GM12864 (cell line): ENCODE data around the gene CDH4.

Experiments used
- DNase-seq: peaks from one replicate; pipeline ENCODE4 v3.0.0-alpha.2; 2011; ENCODE audit warnings: low read depth
- H3K4me3 ChIP-seq: 2 replicates; pipeline ENCODE4 v1.5.1; 2011; ENCODE audit warnings: mild to moderate bottlenecking, low read depth, low read length, control low read depth
- CTCF ChIP-seq: IDR thresholded peaks from 2 replicates; pipeline ENCODE4 v1.5.1; 2011; ENCODE audit warnings: low read depth, mild to moderate bottlenecking, moderate library complexity, low read length, control low read depth, inconsistent platforms; ENCODE audit errors: missing control alignments

CDH4 gene

GRCh38 chr20:61565791-61566190 lies 313.7 kb downstream of the CDH4 start:
- DNase-seq = no peak
- H3K4me3 ChIP-seq = no peak overlapping the region
- no peak for TF ChIP-seq CTCF

GRCh38 chr20:61566691-61567090 lies 314.6 kb downstream of the CDH4 start:
- no peak for DNase-seq
- no peak overlapping the region for H3K4me3 ChIP-seq
- TF ChIP-seq CTCF = no peak

GRCh38 chr20:61567204-61567603 lies 315.1 kb downstream of the CDH4 start:
- DNase-seq = no peak
- TF ChIP-seq CTCF = no peak
- no peak overlapping the region for H3K4me3 ChIP-seq

GRCh38 chr20:61569825-61570224 lies 317.8 kb downstream of the CDH4 start:
- TF ChIP-seq CTCF = no peak
- no peak overlapping the region for H3K4me3 ChIP-seq
- no peak for DNase-seq

GRCh38 chr20:61570646-61571195 lies 318.7 kb downstream of the CDH4 start:
- H3K4me3 ChIP-seq = no peak overlapping the region
- no peak for TF ChIP-seq CTCF
- DNase-seq = no peak

GRCh38 chr20:61571221-61571620 lies 319.2 kb downstream of the CDH4 start:
- TF ChIP-seq CTCF = no peak
- H3K4me3 ChIP-seq = no peak overlapping the region
- DNase-seq = no peak

DNA sequence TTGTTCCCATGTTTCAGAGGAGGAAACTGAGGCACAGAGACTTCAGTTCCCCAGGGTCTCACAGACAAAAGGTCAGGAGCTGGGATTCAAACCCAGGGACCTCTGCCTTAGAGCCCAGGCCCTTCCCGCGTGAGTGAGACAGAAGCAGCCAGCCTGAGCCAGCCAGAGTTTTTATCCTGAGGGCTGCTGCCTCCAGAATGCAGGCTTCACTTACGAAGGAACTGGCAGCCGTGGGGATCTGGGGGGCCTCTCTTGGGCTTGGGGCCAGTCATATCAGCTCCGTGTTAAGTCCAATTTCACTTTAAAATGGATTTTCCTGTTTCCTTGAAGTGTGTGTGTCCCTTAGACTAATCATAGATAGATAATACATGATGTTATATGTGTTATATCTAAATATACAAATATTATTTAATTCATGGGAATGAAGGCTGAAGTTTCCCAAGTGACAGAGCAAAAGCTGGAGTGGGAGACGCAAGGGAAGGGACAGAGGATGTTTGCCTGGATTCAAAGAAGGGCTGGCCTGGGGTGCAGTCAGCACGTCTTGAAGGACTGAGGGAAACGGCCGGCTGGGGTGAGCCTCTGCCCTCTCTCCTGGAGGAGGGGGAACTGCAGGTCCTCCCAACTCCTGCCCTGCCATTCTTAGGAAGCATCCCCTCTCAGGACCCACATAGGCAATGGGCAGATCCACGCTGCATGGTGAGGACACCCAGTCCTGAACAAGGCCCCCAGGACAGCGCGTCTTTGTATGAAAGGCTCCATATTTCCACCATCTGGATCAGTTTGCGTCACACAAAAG lies 320.1 kb downstream of the CDH4 start:
- no peak for TF ChIP-seq CTCF
- H3K4me3 ChIP-seq = no peak overlapping the region
- no peak for DNase-seq
